SU-DHL-6 (cell line): ENCODE data around the gene DHRS12.

Experiments used
- H2AFZ ChIP-seq: fragments of 200-600 bp; sonication (generic); 2 replicates; pipeline ENCODE4 v1.6.1; 2014; ENCODE audit warnings: low read depth, mild to moderate bottlenecking, moderate library complexity, mixed read lengths, antibody characterized with exemption, low read length; ENCODE audit not compliant: severe bottlenecking
- H3F3A ChIP-seq: fragments of 200-600 bp; shearing (Covaris generic); 2 replicates; pipeline ENCODE4 v1.6.0; 2016; ENCODE audit warnings: antibody characterized with exemption, mild to moderate bottlenecking; ENCODE audit not compliant: insufficient read depth
- H3K27ac ChIP-seq: fragments of 200-600 bp; sonication (generic); 2 replicates; pipeline ENCODE4 v1.5.1; 2016; ENCODE audit warnings: low read depth, mild to moderate bottlenecking, low read length, moderate library complexity, mixed read lengths
- H3K27me3 ChIP-seq: fragments of 200-600 bp; sonication (generic), shearing (Covaris generic); 2 replicates; pipeline ENCODE4 v1.6.0; 2014; ENCODE audit warnings: mild to moderate bottlenecking, low read length
- H3K36me3 ChIP-seq: fragments of 200-600 bp; sonication (generic); 2 replicates; pipeline ENCODE4 v1.6.1; 2014; ENCODE audit warnings: mild to moderate bottlenecking, low read length, mixed read lengths
- H3K4me2 ChIP-seq: fragments of 300-600, 200-600 bp; shearing (Covaris generic), sonication (generic); 2 replicates; pipeline ENCODE4 v1.6.0; 2014; ENCODE audit warnings: low read length, low read depth, mild to moderate bottlenecking; ENCODE audit not compliant: poor library complexity, severe bottlenecking
- H3K4me3 ChIP-seq: fragments of 200-600 bp; sonication (generic); 2 replicates; pipeline ENCODE4 v1.5.1; 2014; ENCODE audit warnings: antibody characterized with exemption, low read length, mild to moderate bottlenecking, mixed read lengths; ENCODE audit not compliant: insufficient read depth, poor library complexity, severe bottlenecking
- H3K79me2 ChIP-seq: fragments of 200-600 bp; sonication (generic); 2 replicates; pipeline ENCODE4 v1.6.1; 2014; ENCODE audit warnings: mild to moderate bottlenecking, low read length, moderate library complexity; ENCODE audit not compliant: insufficient read depth
- H3K9ac ChIP-seq: fragments of 200-600 bp; sonication (generic); 2 replicates; pipeline ENCODE4 v1.7.0; 2014; ENCODE audit warnings: mild to moderate bottlenecking, low read length
- H3K9me2 ChIP-seq: fragments of 200-600 bp; sonication (generic); replicated peaks from 2 replicates; pipeline ENCODE4 v1.6.1; 2014; ENCODE audit warnings: low read length; ENCODE audit not compliant: insufficient read depth
- H3K9me3 ChIP-seq: fragments of 200-600 bp; sonication (generic); 2 replicates; pipeline ENCODE4 v1.6.1; 2014; ENCODE audit warnings: low read length, mixed read lengths; ENCODE audit not compliant: insufficient read depth
- H4K20me1 ChIP-seq: fragments of 200-600 bp; sonication (generic); 2 replicates; pipeline ENCODE4 v1.6.1; 2014; ENCODE audit warnings: low read depth, mild to moderate bottlenecking, antibody characterized with exemption, low read length, moderate library complexity, mixed read lengths
- CTCF ChIP-seq: fragments of 200-600 bp; sonication (generic); IDR thresholded peaks from one replicate; pipeline ENCODE4 v1.5.1; 2017; ENCODE audit warnings: antibody characterized with exemption, mild to moderate bottlenecking, low read length, moderate library complexity; ENCODE audit not compliant: insufficient read depth, poor library complexity, severe bottlenecking
- EZH2phosphoT487 ChIP-seq: fragments of 200-600 bp; sonication (generic), shearing (Covaris generic); conservative IDR thresholded peaks from 2 replicates; pipeline ENCODE4 v1.6.1; 2018; ENCODE audit warnings: mild to moderate bottlenecking, antibody characterized with exemption, low read length, moderate library complexity, mixed read lengths

DHRS12 gene

DNA sequence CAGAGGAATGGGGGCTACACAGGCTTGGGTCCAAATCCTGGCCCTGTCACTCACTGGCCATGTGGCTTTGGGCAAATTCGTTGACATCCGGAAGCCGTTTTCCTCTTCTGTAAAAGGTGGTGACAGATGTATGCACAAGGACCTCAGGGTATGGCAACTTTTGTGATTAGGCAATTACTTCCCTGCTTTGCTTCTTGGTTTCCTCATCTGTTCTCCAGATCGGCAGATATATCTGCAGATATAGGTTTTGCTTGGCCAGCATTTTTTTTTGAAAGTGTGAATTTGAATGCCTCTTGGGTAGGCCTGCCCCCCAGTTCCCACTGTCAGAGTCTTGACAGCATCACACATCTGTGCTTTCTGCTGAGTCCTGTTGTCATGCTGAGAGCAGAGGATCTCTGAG, 23.3 kb upstream of the DHRS12 start:
- Histone ChIP-seq H2AFZ (no peak overlapping the region), H3K4me3 (no peak overlapping the region), H3K9me3 (no peaks in the 10 kb centered on the region), H3K79me2 (no peaks in the 10 kb centered on the region), H4K20me1 (no peaks in the 10 kb centered on the region), H3K36me3 (no peaks in the 10 kb centered on the region), H3K27me3 (no peaks in the 10 kb centered on the region), H3K9ac (no peak overlapping the region), H3F3A (no peaks in the 10 kb centered on the region), H3K9me2 (no peaks in the 10 kb centered on the region), H3K4me2 (no peak overlapping the region), H3K27ac (no peak overlapping the region)
- TF ChIP-seq CTCF (no peak), EZH2phosphoT487 (no peak)

- no peaks in the 10 kb centered on the region for H3K9me2 ChIP-seq
- no peak overlapping the region for H2AFZ ChIP-seq
- no peaks in the 10 kb centered on the region for H4K20me1 ChIP-seq
- H3K9ac ChIP-seq, result no peak overlapping the region
- H3K27ac ChIP-seq, result no peak overlapping the region
- TF ChIP-seq CTCF, result no peak
- TF ChIP-seq EZH2phosphoT487, result no peak
- H3K79me2 ChIP-seq, result no peaks in the 10 kb centered on the region
- no peak overlapping the region for H3K4me3 ChIP-seq
- H3K36me3 ChIP-seq, result no peaks in the 10 kb centered on the region
- no peak overlapping the region for H3K4me2 ChIP-seq
- no peaks in the 10 kb centered on the region for H3K9me3 ChIP-seq
- H3F3A ChIP-seq, result no peaks in the 10 kb centered on the region
- no peaks in the 10 kb centered on the region for H3K27me3 ChIP-seq
Observed at GRCh38 chr13:51826606-51827005, 22.6 kb upstream of the DHRS12 start.

- H3K4me3 ChIP-seq, result no peak overlapping the region
- H2AFZ ChIP-seq, result no peak overlapping the region
- H3K9ac ChIP-seq, result no peak overlapping the region
- H4K20me1 ChIP-seq, result no peaks in the 10 kb centered on the region
- no peaks in the 10 kb centered on the region for H3K9me2 ChIP-seq
- H3K36me3 ChIP-seq, result no peaks in the 10 kb centered on the region
- no peaks in the 10 kb centered on the region for H3K79me2 ChIP-seq
- H3K27me3 ChIP-seq, result no peaks in the 10 kb centered on the region
- TF ChIP-seq CTCF, result no peak
- TF ChIP-seq EZH2phosphoT487, result no peak
- no peaks in the 10 kb centered on the region for H3K9me3 ChIP-seq
- no peaks in the 10 kb centered on the region for H3F3A ChIP-seq
- H3K27ac ChIP-seq, result no peak overlapping the region
- no peak overlapping the region for H3K4me2 ChIP-seq
Observed at GRCh38 chr13:51825681-51826254, 21.8 kb upstream of the DHRS12 start.
